ENCODE results near the gene SMG6.

Gene SMG6

DNA sequence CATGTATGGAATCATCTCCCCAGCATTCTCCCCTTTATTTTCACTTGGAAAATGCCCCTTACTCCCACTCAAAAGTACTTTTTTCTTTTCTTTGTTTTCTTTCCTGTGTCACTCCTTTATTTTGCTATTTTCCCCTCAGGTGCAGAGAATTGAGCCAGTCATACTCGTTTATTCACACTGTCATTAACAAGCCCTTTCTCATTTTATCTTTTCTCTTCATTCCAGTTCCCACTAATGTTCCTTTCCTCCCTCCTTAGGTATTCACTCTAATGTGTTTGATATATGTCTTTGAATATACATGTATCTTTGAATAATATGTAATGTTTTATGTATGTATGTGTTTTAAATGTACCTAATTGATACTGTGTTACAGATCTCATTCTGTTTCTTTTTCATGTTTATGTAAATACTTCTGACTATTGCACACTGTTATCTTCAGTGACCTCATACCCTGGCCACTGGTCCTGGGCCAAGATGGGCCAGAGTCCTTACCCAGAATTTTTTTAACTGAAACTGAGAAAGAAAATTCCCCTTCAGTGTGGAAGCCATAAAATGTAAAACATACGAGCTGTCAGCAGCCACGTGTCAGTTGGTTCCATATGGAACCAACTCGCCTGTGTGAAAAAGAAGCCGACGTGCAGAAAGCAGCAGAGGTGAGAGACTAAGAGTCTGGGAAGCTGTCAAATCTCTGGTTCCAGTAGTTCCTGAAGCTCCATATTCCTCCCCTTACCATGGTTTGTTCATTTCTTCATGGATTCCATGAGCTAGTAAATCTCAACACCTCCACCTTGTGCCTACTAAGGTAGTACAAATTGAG is 6.0 kb upstream of the SMG6 start (continued):
- TF ChIP-seq GLI2 (tag by site-specific recombination; IDR thresholded peaks at IDR 0.05; ENCODE audit: borderline replicate concordance, low read depth): no peak
- TF ChIP-seq SETDB1 (IDR thresholded peaks at IDR 0.05; ENCODE audit: insufficient read length, low read length): no peak
- TF ChIP-seq ZNF211 (tag by site-specific recombination; IDR thresholded peaks at IDR 0.05; ENCODE audit: low read depth): no peak
- TF ChIP-seq ZNF114 (tag by site-specific recombination; IDR thresholded peaks at IDR 0.05): no peak
- TF ChIP-seq ZNF660 (tag by site-specific recombination; IDR thresholded peaks at IDR 0.05): no peak
- no peak for TF ChIP-seq ZNF555 (tag by site-specific recombination; conservative IDR thresholded peaks at IDR 0.05)
- TF ChIP-seq ZNF394 (tag by site-specific recombination; IDR thresholded peaks at IDR 0.05; ENCODE audit: borderline replicate concordance): no peak
- no peak for TF ChIP-seq SP3 (tag by site-specific recombination; IDR thresholded peaks at IDR 0.05)
- no peak for TF ChIP-seq ZNF558 (tag by site-specific recombination; IDR thresholded peaks at IDR 0.05)
- TF ChIP-seq ZNF423 (tag by site-specific recombination; IDR thresholded peaks at IDR 0.05): no peak
- TF ChIP-seq, protein P1, sequence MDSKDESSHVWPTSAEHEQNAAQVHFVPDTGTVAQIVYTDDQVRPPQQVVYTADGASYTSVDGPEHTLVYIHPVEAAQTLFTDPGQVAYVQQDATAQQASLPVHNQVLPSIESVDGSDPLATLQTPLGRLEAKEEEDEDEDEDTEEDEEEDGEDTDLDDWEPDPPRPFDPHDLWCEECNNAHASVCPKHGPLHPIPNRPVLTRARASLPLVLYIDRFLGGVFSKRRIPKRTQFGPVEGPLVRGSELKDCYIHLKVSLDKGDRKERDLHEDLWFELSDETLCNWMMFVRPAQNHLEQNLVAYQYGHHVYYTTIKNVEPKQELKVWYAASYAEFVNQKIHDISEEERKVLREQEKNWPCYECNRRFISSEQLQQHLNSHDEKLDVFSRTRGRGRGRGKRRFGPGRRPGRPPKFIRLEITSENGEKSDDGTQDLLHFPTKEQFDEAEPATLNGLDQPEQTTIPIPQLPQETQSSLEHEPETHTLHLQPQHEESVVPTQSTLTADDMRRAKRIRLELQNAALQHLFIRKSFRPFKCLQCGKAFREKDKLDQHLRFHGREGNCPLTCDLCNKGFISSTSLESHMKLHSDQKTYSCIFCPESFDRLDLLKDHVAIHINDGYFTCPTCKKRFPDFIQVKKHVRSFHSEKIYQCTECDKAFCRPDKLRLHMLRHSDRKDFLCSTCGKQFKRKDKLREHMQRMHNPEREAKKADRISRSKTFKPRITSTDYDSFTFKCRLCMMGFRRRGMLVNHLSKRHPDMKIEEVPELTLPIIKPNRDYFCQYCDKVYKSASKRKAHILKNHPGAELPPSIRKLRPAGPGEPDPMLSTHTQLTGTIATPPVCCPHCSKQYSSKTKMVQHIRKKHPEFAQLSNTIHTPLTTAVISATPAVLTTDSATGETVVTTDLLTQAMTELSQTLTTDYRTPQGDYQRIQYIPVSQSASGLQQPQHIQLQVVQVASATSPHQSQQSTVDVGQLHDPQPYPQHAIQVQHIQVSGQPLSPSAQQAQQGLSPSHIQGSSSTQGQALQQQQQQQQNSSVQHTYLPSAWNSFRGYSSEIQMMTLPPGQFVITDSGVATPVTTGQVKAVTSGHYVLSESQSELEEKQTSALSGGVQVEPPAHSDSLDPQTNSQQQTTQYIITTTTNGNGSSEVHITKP (tag by site-specific recombination; IDR thresholded peaks at IDR 0.05): no peak
- no peak for TF ChIP-seq SALL2 (tag by site-specific recombination; IDR thresholded peaks at IDR 0.05; ENCODE audit: borderline replicate concordance)
- TF ChIP-seq ZNF366 (tag by site-specific recombination; conservative IDR thresholded peaks at IDR 0.05): peak; percentile 65
- TF ChIP-seq, protein P2, sequence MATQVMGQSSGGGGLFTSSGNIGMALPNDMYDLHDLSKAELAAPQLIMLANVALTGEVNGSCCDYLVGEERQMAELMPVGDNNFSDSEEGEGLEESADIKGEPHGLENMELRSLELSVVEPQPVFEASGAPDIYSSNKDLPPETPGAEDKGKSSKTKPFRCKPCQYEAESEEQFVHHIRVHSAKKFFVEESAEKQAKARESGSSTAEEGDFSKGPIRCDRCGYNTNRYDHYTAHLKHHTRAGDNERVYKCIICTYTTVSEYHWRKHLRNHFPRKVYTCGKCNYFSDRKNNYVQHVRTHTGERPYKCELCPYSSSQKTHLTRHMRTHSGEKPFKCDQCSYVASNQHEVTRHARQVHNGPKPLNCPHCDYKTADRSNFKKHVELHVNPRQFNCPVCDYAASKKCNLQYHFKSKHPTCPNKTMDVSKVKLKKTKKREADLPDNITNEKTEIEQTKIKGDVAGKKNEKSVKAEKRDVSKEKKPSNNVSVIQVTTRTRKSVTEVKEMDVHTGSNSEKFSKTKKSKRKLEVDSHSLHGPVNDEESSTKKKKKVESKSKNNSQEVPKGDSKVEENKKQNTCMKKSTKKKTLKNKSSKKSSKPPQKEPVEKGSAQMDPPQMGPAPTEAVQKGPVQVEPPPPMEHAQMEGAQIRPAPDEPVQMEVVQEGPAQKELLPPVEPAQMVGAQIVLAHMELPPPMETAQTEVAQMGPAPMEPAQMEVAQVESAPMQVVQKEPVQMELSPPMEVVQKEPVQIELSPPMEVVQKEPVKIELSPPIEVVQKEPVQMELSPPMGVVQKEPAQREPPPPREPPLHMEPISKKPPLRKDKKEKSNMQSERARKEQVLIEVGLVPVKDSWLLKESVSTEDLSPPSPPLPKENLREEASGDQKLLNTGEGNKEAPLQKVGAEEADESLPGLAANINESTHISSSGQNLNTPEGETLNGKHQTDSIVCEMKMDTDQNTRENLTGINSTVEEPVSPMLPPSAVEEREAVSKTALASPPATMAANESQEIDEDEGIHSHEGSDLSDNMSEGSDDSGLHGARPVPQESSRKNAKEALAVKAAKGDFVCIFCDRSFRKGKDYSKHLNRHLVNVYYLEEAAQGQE (tag by site-specific recombination; IDR thresholded peaks at IDR 0.05): no peak
- TF ChIP-seq ZNF624 (tag by site-specific recombination; IDR thresholded peaks at IDR 0.05): no peak
- TF ChIP-seq SP2 (tag by site-specific recombination; IDR thresholded peaks at IDR 0.05): no peak
- TF ChIP-seq FEZF1 (tag by site-specific recombination; IDR thresholded peaks at IDR 0.05): no peak

DNA sequence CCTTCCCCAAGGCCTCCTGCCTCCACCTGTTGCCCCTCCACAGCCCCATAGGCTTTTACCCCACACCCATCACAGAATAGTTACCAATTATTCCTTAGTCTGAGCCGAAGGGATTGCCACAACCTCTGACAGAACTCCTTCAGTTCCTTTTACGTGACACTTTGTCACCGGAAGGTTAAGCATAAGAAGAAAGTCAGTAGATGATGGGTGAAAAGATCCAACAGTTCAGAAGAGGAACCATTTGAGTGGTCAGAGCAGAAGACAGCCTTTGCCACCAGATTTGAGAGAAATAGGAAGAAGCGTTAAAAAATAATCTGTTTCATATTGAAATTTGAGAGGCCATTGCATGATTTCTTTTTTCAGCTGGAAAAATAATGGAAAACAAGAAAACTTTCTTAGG is 1.3 kb upstream of the SMG6 start:
- peaks cover 7 to 10% of the 10 kb centered on the region in 2 experiments for H3K36me3 ChIP-seq (ENCODE audit: control insufficient read depth in 2 of 2, insufficient read depth in 1 of 2, low read length in 2 of 2)
- POLR2A ChIA-PET: interaction anchor here (1.2 to 3.9 kb wide), 3 partner anchors 19 to 96 kb away, joined by 3 to 46 read pairs (median 25); partner anchors contain the start of genes MNT, SGSM2 and TSR1
- H3K27ac ChIP-seq (ENCODE audit: extremely low read depth, low read depth, low read length): no peak overlapping the region
- H3K4me3 ChIP-seq (ENCODE audit: low read depth, low read length): no peak overlapping the region
- CTCF ChIA-PET: interaction anchor here (0.6 to 1.1 kb wide), 6 partner anchors 31 to 648 kb away, joined by 3 to 4 read pairs (median 3); partner anchors contain the start of genes HIC1 and SGSM2
- TF ChIP-seq ZNF571 (tag by site-specific recombination; IDR thresholded peaks at IDR 0.05) (no peak), SCRT2 (tag by site-specific recombination; IDR thresholded peaks at IDR 0.05) (peak; percentile 83), YY1 (tag by site-specific recombination; IDR thresholded peaks at IDR 0.05) (no peak), SCRT1 (tag by site-specific recombination; IDR thresholded peaks at IDR 0.05; ENCODE audit: borderline replicate concordance) (0 out of 2 replicates have a peak, but pooled peaks have one; percentile 11)
- TF ChIP-seq, protein P3, sequence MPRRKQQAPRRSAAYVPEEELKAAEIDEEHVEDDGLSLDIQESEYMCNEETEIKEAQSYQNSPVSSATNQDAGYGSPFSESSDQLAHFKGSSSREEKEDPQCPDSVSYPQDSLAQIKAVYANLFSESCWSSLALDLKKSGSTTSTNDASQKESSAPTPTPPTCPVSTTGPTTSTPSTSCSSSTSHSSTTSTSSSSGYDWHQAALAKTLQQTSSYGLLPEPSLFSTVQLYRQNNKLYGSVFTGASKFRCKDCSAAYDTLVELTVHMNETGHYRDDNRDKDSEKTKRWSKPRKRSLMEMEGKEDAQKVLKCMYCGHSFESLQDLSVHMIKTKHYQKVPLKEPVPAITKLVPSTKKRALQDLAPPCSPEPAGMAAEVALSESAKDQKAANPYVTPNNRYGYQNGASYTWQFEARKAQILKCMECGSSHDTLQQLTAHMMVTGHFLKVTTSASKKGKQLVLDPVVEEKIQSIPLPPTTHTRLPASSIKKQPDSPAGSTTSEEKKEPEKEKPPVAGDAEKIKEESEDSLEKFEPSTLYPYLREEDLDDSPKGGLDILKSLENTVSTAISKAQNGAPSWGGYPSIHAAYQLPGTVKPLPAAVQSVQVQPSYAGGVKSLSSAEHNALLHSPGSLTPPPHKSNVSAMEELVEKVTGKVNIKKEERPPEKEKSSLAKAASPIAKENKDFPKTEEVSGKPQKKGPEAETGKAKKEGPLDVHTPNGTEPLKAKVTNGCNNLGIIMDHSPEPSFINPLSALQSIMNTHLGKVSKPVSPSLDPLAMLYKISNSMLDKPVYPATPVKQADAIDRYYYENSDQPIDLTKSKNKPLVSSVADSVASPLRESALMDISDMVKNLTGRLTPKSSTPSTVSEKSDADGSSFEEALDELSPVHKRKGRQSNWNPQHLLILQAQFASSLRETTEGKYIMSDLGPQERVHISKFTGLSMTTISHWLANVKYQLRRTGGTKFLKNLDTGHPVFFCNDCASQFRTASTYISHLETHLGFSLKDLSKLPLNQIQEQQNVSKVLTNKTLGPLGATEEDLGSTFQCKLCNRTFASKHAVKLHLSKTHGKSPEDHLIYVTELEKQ (tag by site-specific recombination; IDR thresholded peaks at IDR 0.05; ENCODE audit: borderline replicate concordance): no peak
- H3K4me1 ChIP-seq (ENCODE audit: control insufficient read depth, insufficient read depth, low read length): peaks cover 6% of the 10 kb centered on the region; the same call in 1 of the 2 replicates
- H3K9me3 ChIP-seq (ENCODE audit: control insufficient read depth, insufficient read depth, low read depth, low read length): no peaks in the 10 kb centered on the region
